DND-41 (cell line): Measurements from ENCODE around the gene ACSS1.

Experiments used
- ATAC-seq: fragments of 200-7000 bp; cut with Tn5 transposase; 3 replicates; pipeline ENCODE4 v1.9.1; 2021; ENCODE audit warnings: low read depth; ENCODE audit not compliant: insufficient read depth
- DNase-seq: peaks from one replicate; pipeline ENCODE4 v3.0.0-alpha.2; 2020
- H2AFZ ChIP-seq: 2 replicates; pipeline ENCODE4 v1.6.0; 2012; ENCODE audit warnings: low read depth, low read length
- H3K27ac ChIP-seq: 2 replicates; pipeline ENCODE4 v1.5.1; 2012; ENCODE audit warnings: low read length, inconsistent platforms
- H3K27me3 ChIP-seq: fragments of 200-600 bp; sonication (generic); 2 replicates; pipeline ENCODE4 v1.6.0; 2012; ENCODE audit warnings: low read length, mild to moderate bottlenecking, inconsistent platforms; ENCODE audit not compliant: insufficient read depth, poor library complexity
- H3K36me3 ChIP-seq: 2 replicates; pipeline ENCODE4 v1.5.1; 2012; ENCODE audit warnings: low read length, inconsistent platforms; ENCODE audit not compliant: insufficient read depth
- H3K4me1 ChIP-seq: 2 replicates; pipeline ENCODE4 v1.5.1; 2012; ENCODE audit warnings: mild to moderate bottlenecking, low read length; ENCODE audit not compliant: insufficient read depth
- H3K4me2 ChIP-seq: 2 replicates; pipeline ENCODE4 v1.6.0; 2012; ENCODE audit warnings: mild to moderate bottlenecking, moderate library complexity, low read length, inconsistent platforms; ENCODE audit not compliant: insufficient read depth
- H3K4me3 ChIP-seq, 2 experiments: fragments of 200-600 bp in 1 of 2; shearing (Covaris generic) in 1 of 2; 2 replicates each; pipeline ENCODE4 v1.5.1; 2012 to 2016; ENCODE audit warnings: inconsistent platforms in 2 of 2, low read length in 2 of 2, mild to moderate bottlenecking in 2 of 2, low read depth in 1 of 2, moderate library complexity in 1 of 2
- H3K79me2 ChIP-seq: 2 replicates; pipeline ENCODE4 v1.6.0; 2012; ENCODE audit warnings: low read length, inconsistent platforms; ENCODE audit not compliant: insufficient read depth
- H3K9ac ChIP-seq: 2 replicates; pipeline ENCODE4 v1.6.0; 2012; ENCODE audit warnings: low read depth, mild to moderate bottlenecking, inconsistent platforms, low read length, moderate library complexity
- H3K9me3 ChIP-seq: 2 replicates; pipeline ENCODE4 v1.5.1; 2012; ENCODE audit warnings: low read length, moderate library complexity, mild to moderate bottlenecking, inconsistent platforms; ENCODE audit not compliant: insufficient read depth, severe bottlenecking
- H4K20me1 ChIP-seq: 2 replicates; pipeline ENCODE4 v1.6.0; 2012; ENCODE audit warnings: low read length; ENCODE audit not compliant: insufficient read depth
- EZH2 ChIP-seq: IDR thresholded peaks from 3 replicates; pipeline ENCODE4 v1.6.1; 2012; ENCODE audit warnings: borderline replicate concordance, low read depth, mild to moderate bottlenecking, moderate library complexity, low read length, inconsistent platforms; ENCODE audit not compliant: severe bottlenecking
- TF ChIP-seq, protein P1 (sequence below): IDR thresholded peaks from 2 replicates; pipeline ENCODE4 v1.5.1; 2012; ENCODE audit warnings: borderline replicate concordance, low read length, moderate library complexity, mild to moderate bottlenecking; ENCODE audit not compliant: poor library complexity, severe bottlenecking; ENCODE audit errors: extremely low read depth

Gene ACSS1

DNA sequence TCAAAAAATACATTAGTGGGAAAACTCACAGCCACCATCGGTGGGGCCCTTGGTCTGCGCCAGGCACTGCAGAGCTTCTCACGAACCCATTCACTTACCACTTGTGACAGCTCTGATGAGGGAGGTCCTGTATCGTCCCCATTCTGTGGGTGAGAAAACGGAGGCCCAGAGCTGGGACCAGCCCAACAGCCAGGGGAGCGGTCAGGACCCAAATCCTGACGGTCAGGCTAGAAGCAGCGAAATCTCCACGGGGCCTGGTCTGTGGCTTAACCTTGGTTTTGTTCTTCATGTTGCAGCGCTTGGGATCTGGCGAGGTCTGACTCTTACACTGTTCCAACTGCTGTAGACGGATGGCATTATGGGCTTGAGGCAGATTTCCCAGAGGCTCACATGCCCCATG lies 31.7 kb upstream of the ACSS1 start:
- H3K4me3 ChIP-seq = peak overlapping the region in 1 of 2 experiments; percentile 45; a peak in 2 of 4 replicates
- DNase-seq (no peak), ATAC-seq (no peak)
- H3K9me3 ChIP-seq = no peaks in the 10 kb centered on the region
- H3K9ac ChIP-seq = peak overlapping the region; percentile 65
- no peaks in the 10 kb centered on the region for H4K20me1 ChIP-seq
- H3K4me2 ChIP-seq = peak overlapping the region; percentile 60
- peaks cover 3% of the 10 kb centered on the region; the same call in 1 of the 2 replicates for H3K79me2 ChIP-seq
- no peak for TF ChIP-seq EZH2
- TF ChIP-seq, protein P1, sequence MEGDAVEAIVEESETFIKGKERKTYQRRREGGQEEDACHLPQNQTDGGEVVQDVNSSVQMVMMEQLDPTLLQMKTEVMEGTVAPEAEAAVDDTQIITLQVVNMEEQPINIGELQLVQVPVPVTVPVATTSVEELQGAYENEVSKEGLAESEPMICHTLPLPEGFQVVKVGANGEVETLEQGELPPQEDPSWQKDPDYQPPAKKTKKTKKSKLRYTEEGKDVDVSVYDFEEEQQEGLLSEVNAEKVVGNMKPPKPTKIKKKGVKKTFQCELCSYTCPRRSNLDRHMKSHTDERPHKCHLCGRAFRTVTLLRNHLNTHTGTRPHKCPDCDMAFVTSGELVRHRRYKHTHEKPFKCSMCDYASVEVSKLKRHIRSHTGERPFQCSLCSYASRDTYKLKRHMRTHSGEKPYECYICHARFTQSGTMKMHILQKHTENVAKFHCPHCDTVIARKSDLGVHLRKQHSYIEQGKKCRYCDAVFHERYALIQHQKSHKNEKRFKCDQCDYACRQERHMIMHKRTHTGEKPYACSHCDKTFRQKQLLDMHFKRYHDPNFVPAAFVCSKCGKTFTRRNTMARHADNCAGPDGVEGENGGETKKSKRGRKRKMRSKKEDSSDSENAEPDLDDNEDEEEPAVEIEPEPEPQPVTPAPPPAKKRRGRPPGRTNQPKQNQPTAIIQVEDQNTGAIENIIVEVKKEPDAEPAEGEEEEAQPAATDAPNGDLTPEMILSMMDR = no peak
- no peaks in the 10 kb centered on the region for H3K36me3 ChIP-seq
- peak overlapping the region; percentile 94 for H3K27ac ChIP-seq
- peak overlapping the region; percentile 60; the same call in 1 of the 2 replicates for H2AFZ ChIP-seq
- H3K27me3 ChIP-seq = peaks cover 3% of the 10 kb centered on the region
- peaks cover 62% of the 10 kb centered on the region for H3K4me1 ChIP-seq

DNA sequence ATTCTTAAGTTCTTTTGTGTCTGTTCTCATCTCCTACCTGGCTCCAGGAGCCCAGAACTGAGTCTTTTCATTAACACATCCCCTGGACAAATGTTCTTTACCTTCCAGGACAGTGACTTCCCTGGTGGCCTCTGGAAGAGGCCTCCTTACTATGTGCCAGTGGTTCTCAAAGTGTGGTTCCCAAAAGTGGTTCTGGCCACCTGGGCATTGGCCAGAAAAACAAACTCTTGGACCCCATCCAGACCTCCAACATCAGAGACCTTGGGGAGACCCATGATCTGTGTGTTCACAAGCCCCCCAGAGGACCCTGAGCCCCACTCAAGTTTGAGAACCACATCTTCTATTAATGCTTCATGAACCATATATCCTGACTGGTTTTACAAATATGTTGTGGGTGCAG lies 31.2 kb upstream of the ACSS1 start:
- peak overlapping the region; percentile 65; the same call in 1 of the 2 replicates for H3K9ac ChIP-seq
- no peaks in the 10 kb centered on the region for H4K20me1 ChIP-seq
- no peak for DNase-seq
- H3K4me3 ChIP-seq = 0 out of 4 replicates have a peak overlapping the region, but pooled peaks of 1 of the 2 experiments have one; percentile 6
- peaks cover 8% of the 10 kb centered on the region for H3K27me3 ChIP-seq
- peak overlapping the region; percentile 60 for H3K4me2 ChIP-seq
- peaks cover 68% of the 10 kb centered on the region for H3K4me1 ChIP-seq
- peaks cover 3% of the 10 kb centered on the region; the same call in 1 of the 2 replicates for H3K79me2 ChIP-seq
- peak overlapping the region; percentile 94 for H3K27ac ChIP-seq
- peaks cover 2% of the 10 kb centered on the region for H3K9me3 ChIP-seq
- H2AFZ ChIP-seq = no peak overlapping the region
- H3K36me3 ChIP-seq = no peaks in the 10 kb centered on the region
- no peak for TF ChIP-seq EZH2
- TF ChIP-seq, protein P1 = no peak
- no peak for ATAC-seq

DNA sequence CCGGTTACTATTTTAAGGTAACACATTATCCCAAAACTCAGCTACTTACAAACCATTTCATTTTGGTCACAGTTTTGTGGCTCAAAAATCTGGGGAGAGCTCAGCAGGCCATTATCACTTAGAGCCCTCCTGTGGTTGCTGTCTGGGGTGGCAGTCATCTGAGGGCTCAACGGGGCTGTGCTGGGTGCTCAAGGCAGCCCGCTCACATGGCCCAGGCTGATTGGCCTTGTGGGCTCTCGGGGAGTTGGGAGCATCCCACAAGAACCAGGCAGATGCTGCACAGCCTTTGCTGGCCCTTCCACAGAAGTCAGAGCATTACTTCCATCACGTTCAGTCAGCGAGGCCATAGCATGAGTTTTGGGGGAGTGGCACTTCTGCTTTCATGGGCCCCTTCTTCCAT lies 30.3 kb upstream of the ACSS1 start:
- no peak for TF ChIP-seq EZH2
- TF ChIP-seq, protein P1 = no peak
- Histone ChIP-seq H3K4me1 (peaks cover 76% of the 10 kb centered on the region), H4K20me1 (no peaks in the 10 kb centered on the region), H3K27me3 (peaks cover 16% of the 10 kb centered on the region), H3K79me2 (peaks cover 3% of the 10 kb centered on the region; the same call in 1 of the 2 replicates), H3K4me3 (no peak overlapping the region), H3K9ac (no peak overlapping the region), H3K36me3 (no peaks in the 10 kb centered on the region), H3K9me3 (peaks cover 6% of the 10 kb centered on the region), H3K4me2 (no peak overlapping the region), H2AFZ (no peak overlapping the region), H3K27ac (peak overlapping the region; percentile 55)
- ATAC-seq (no peak), DNase-seq (no peak)
